ENCODE results near the gene PTGR3. TPM values are rescaled to one million over a fixed set of nuclear protein-coding genes. Genes with fewer than 3 reads are reported as not detected.

PTGR3 gene
- total and polyA plus RNA-seq, 10 donors = 11.1 to 43.8 (median 30.0) TPM

DNA sequence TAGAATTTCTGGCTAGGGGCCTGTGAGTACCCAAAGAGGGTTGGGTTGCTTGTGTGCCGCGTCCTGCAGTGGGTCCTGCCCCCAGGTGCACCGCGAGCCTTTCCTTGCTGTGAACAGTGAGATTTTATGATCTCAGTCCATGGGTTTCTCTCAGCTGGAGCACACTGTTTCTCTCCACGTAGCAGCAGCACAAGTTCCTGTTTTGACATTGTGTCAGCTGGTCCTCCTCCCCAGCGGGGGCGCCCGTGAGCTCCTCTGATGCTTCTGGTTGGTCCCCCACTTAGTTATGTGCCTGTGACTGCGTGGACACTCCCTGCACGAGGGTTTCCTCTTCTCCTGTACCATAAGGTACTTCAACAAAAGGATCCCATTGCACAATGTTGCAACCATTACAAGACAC, 31.5 kb upstream of the PTGR3 start:
- TF ChIP-seq POLR2A (IDR thresholded peaks at IDR 0.05) (no peak), POLR2AphosphoS5 (IDR thresholded peaks at IDR 0.05) (no peak), CTCF (IDR thresholded peaks at IDR 0.05 in 8 of 11, conservative IDR thresholded peaks at IDR 0.05 in 3 of 11) (no peak)
- H3K27ac ChIP-seq = no peak overlapping the region
- intact Hi-C loops (cut with DNase I; ENCODE audit: low total_unique reads) = no loop called here
- no peak for DNase-seq
- H3K9me3 ChIP-seq = no peaks in the 10 kb centered on the region
- 77 to 92% (median 90%) methylated on average over 10 of the region's 10 CpGs for WGBS, 5 donors
- no peaks in the 10 kb centered on the region for H3K27me3 ChIP-seq (replicated peaks in 1 of 7)
- no peak overlapping the region for H3K4me3 ChIP-seq
- peaks cover 0 to 41% (median 10%) of the 10 kb centered on the region in 6 donors for H3K4me1 ChIP-seq
- H3K36me3 ChIP-seq = peaks cover 0 to 4% (median 0%) of the 10 kb centered on the region in 6 donors

- H3K4me1 ChIP-seq = peaks cover 0 to 31% (median 8%) of the 10 kb centered on the region in 6 donors
- no peaks in the 10 kb centered on the region for H3K27me3 ChIP-seq (replicated peaks in 1 of 7)
- intact Hi-C loops (cut with DNase I; ENCODE audit: low total_unique reads) = no loop called here
- TF ChIP-seq POLR2AphosphoS5 (IDR thresholded peaks at IDR 0.05) = peak in 1 of 3 donors; percentile 10
- TF ChIP-seq CTCF (IDR thresholded peaks at IDR 0.05 in 8 of 11, conservative IDR thresholded peaks at IDR 0.05 in 3 of 11) = no peak
- DNase-seq = no peak
- peaks cover 0 to 7% (median 0%) of the 10 kb centered on the region in 6 donors for H3K36me3 ChIP-seq
- no peak overlapping the region for H3K4me3 ChIP-seq
- no peak overlapping the region for H3K27ac ChIP-seq
- WGBS, 5 donors = 78 to 86% (median 81%) methylated on average over 10 of the region's 10 CpGs
- H3K9me3 ChIP-seq = no peaks in the 10 kb centered on the region
These were observed 29.8 kb upstream of the PTGR3 start for GRCh38 chr18:75238786-75239185.

DNA sequence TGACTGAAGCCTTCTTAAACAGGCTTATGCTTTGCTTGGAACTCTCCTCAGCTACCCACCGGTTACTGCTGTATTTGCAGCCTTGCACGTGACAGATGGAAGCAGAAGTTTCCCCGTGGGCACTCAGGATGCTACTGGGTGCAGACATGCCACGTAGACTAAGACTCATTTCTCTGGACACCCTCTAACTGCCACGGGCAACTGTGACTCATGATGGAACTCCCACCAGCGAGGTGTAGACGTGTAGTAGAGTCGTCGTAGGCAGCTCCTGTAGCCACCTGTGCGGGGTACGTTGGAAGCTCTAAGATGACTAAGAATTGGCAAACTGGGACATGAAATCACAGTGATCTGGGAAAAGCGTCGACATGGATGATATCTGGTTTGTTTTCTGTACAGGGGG, 29.2 kb upstream of the PTGR3 start:
- no peaks in the 10 kb centered on the region for H3K27me3 ChIP-seq (replicated peaks in 1 of 7)
- peaks cover 0 to 33% (median 8%) of the 10 kb centered on the region in 6 donors for H3K4me1 ChIP-seq
- no peak overlapping the region for H3K27ac ChIP-seq
- peaks cover 0 to 7% (median 0%) of the 10 kb centered on the region in 6 donors for H3K36me3 ChIP-seq
- H3K9me3 ChIP-seq = no peaks in the 10 kb centered on the region
- DNase-seq = no peak
- no peak for TF ChIP-seq CTCF (IDR thresholded peaks at IDR 0.05 in 8 of 11, conservative IDR thresholded peaks at IDR 0.05 in 3 of 11)
- TF ChIP-seq POLR2A (IDR thresholded peaks at IDR 0.05) = no peak
- TF ChIP-seq POLR2AphosphoS5 (IDR thresholded peaks at IDR 0.05) = no peak
- intact Hi-C loops (cut with DNase I; ENCODE audit: low total_unique reads) = no loop called here
- 86 to 92% (median 91%) methylated on average over 13 of the region's 13 CpGs for WGBS, 5 donors
- no peak overlapping the region for H3K4me3 ChIP-seq

DNA sequence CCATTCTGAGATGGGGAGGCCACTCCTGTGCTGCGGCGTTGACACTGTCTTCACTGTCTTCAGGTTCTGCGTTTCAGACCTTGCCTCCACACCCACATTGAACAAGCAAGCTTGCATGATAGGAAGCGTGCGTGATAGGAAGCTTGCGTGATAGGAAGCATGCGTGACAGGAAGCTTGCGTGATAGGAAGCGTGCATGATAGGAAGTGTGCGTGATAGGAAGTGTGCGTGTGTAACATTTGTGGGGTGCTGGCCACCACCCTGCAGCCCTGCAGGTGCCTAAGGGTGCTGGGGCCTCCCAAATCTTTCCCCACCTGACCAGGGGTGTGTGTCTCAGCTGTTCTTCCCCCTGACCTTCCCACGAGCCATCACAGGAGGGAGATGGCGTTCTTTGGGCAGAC, 27.0 kb upstream of the PTGR3 start:
- H3K27ac ChIP-seq = no peak overlapping the region
- no peak overlapping the region for H3K4me3 ChIP-seq
- no peaks in the 10 kb centered on the region for H3K9me3 ChIP-seq
- H3K4me1 ChIP-seq = peaks cover 0 to 47% (median 14%) of the 10 kb centered on the region in 6 donors
- TF ChIP-seq POLR2A (IDR thresholded peaks at IDR 0.05) = no peak
- TF ChIP-seq CTCF (IDR thresholded peaks at IDR 0.05 in 8 of 11, conservative IDR thresholded peaks at IDR 0.05 in 3 of 11) = no peak
- no peak for TF ChIP-seq POLR2AphosphoS5 (IDR thresholded peaks at IDR 0.05)
- H3K36me3 ChIP-seq = peaks cover 0 to 7% (median 0%) of the 10 kb centered on the region in 6 donors
- DNase-seq = no peak
- 54 to 84% (median 72%) methylated on average over 13 of the region's 13 CpGs for WGBS, 5 donors
- intact Hi-C loops (cut with DNase I; ENCODE audit: low total_unique reads) = no loop called here
- no peaks in the 10 kb centered on the region for H3K27me3 ChIP-seq (replicated peaks in 1 of 7)
